ENCODE measurements around the gene TNFRSF6B.
"Not testable (repeated sequence)": the region's sequence is repeated elsewhere in the genome, so short reads cannot be mapped to it uniquely, and the experiment has no call there.

The TNFRSF6B gene, protein sequence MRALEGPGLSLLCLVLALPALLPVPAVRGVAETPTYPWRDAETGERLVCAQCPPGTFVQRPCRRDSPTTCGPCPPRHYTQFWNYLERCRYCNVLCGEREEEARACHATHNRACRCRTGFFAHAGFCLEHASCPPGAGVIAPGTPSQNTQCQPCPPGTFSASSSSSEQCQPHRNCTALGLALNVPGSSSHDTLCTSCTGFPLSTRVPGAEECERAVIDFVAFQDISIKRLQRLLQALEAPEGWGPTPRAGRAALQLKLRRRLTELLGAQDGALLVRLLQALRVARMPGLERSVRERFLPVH

DNA sequence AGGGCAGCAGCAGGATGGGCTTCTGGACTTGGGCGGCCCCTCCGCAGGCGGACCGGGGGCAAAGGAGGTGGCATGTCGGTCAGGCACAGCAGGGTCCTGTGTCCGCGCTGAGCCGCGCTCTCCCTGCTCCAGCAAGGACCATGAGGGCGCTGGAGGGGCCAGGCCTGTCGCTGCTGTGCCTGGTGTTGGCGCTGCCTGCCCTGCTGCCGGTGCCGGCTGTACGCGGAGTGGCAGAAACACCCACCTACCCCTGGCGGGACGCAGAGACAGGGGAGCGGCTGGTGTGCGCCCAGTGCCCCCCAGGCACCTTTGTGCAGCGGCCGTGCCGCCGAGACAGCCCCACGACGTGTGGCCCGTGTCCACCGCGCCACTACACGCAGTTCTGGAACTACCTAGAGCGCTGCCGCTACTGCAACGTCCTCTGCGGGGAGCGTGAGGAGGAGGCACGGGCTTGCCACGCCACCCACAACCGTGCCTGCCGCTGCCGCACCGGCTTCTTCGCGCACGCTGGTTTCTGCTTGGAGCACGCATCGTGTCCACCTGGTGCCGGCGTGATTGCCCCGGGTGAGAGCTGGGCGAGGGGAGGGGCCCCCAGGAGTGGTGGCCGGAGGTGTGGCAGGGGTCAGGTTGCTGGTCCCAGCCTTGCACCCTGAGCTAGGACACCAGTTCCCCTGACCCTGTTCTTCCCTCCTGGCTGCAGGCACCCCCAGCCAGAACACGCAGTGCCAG lies at the start of gene TNFRSF6B:
Gene TNFRSF6B, plus strand, starts transcription at position 25 of the 729 bp plus-strand sequence. Its CDS starts 116 bp downstream, at position 141.
- no peaks in the 10 kb centered on the region for H3K9me3 ChIP-seq (ENCODE audit: severe bottlenecking)
- H3K4me1 ChIP-seq (ENCODE audit: insufficient read depth, poor library complexity, severe bottlenecking) = peaks cover 32% of the 10 kb centered on the region
- H3K4me3 ChIP-seq (ENCODE audit: severe bottlenecking) = peak within 1 kb of the TSS; percentile 44
- peak within 1 kb of the TSS; percentile 96 for H3K27ac ChIP-seq (ENCODE audit: poor library complexity, severe bottlenecking)
- TF ChIP-seq, protein P1, sequence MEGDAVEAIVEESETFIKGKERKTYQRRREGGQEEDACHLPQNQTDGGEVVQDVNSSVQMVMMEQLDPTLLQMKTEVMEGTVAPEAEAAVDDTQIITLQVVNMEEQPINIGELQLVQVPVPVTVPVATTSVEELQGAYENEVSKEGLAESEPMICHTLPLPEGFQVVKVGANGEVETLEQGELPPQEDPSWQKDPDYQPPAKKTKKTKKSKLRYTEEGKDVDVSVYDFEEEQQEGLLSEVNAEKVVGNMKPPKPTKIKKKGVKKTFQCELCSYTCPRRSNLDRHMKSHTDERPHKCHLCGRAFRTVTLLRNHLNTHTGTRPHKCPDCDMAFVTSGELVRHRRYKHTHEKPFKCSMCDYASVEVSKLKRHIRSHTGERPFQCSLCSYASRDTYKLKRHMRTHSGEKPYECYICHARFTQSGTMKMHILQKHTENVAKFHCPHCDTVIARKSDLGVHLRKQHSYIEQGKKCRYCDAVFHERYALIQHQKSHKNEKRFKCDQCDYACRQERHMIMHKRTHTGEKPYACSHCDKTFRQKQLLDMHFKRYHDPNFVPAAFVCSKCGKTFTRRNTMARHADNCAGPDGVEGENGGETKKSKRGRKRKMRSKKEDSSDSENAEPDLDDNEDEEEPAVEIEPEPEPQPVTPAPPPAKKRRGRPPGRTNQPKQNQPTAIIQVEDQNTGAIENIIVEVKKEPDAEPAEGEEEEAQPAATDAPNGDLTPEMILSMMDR (IDR thresholded peaks at IDR 0.05; ENCODE audit: poor library complexity, severe bottlenecking) = no peak
- ATAC-seq (ENCODE audit: low read depth) = peak; percentile 1
- peak; percentile 91 for DNase-seq (ENCODE audit: low spot score)
- H3K27me3 ChIP-seq (ENCODE audit: insufficient read depth, poor library complexity, severe bottlenecking) = no peaks in the 10 kb centered on the region
- H3K36me3 ChIP-seq (ENCODE audit: low read depth) = peaks cover 49% of the 10 kb centered on the region

DNA sequence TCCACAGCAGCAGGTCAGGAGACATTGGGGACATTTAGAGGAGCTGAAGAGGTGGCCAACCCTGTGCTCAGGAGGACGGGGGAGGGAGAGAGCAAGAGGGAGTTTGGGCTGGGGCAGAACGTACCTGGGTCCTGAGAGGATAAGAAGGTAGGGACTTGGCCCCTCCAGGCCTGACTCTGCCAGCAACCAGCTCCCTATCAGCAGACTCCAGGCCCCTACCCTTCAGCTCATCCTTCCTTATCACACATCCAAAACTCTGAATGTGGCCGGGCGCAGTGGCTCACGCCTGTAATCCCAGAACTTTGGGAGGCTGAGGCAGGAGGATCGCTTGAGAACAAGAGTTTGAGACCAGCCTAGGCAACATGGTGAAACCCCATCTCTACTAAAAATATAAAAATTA lies 48.3 kb upstream of the TNFRSF6B start:
- Histone ChIP-seq H3K4me1 (ENCODE audit: insufficient read depth, poor library complexity, severe bottlenecking) (no peaks in the 10 kb centered on the region), H3K27me3 (ENCODE audit: insufficient read depth, poor library complexity, severe bottlenecking) (peaks cover 18% of the 10 kb centered on the region), H3K4me3 (ENCODE audit: severe bottlenecking) (no peak overlapping the region), H3K36me3 (ENCODE audit: low read depth) (no peaks in the 10 kb centered on the region), H3K9me3 (ENCODE audit: severe bottlenecking) (no peaks in the 10 kb centered on the region), H3K27ac (ENCODE audit: poor library complexity, severe bottlenecking) (no peak overlapping the region)
- TF ChIP-seq, protein P1 (IDR thresholded peaks at IDR 0.05; ENCODE audit: poor library complexity, severe bottlenecking) = no peak
- DNase-seq (ENCODE audit: low spot score) (peak; percentile 73), ATAC-seq (ENCODE audit: low read depth) (no peak)

DNA sequence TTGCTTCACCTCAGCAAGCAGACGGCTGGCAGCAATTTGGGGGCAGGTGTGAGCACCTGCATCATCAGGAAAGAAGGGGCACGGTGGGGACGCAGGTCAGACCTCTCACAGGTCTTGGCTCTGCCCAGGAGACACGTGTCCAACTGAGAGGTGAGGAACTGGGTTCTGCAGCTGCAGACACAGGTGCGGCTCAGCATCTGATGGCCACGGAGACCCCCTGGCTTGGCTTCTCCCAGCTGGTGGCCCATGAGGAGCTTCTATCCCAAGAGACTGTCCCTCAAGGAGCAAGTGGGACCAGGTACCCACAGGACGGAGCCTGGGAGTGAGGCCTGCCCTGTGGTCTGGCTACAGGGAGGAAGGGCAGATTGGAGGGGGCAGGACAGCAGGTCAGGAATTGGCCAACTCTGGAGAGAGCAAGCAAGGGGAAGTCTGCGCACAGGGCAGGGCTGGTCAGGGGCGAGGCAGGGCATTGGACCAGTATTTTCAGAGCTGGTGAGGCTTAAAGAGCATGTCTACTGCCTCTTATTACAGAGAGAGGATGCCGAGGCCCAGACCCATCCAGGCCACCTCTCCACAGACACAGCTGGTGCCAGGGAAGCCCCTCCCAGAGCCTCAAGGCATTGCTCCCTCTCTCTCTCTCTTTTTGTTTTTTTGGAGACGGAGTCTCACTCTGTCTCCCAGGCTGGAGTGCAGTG lies 47.4 kb upstream of the TNFRSF6B start:
- Histone ChIP-seq H3K4me1 (ENCODE audit: insufficient read depth, poor library complexity, severe bottlenecking) (no peaks in the 10 kb centered on the region), H3K4me3 (ENCODE audit: severe bottlenecking) (no peak overlapping the region), H3K9me3 (ENCODE audit: severe bottlenecking) (no peaks in the 10 kb centered on the region), H3K36me3 (ENCODE audit: low read depth) (no peaks in the 10 kb centered on the region), H3K27me3 (ENCODE audit: insufficient read depth, poor library complexity, severe bottlenecking) (peaks cover 22% of the 10 kb centered on the region), H3K27ac (ENCODE audit: poor library complexity, severe bottlenecking) (no peak overlapping the region)
- peak; percentile 78 for DNase-seq (ENCODE audit: low spot score)
- TF ChIP-seq, protein P1 (IDR thresholded peaks at IDR 0.05; ENCODE audit: poor library complexity, severe bottlenecking) = no peak
- no peak for ATAC-seq (ENCODE audit: low read depth)

DNA sequence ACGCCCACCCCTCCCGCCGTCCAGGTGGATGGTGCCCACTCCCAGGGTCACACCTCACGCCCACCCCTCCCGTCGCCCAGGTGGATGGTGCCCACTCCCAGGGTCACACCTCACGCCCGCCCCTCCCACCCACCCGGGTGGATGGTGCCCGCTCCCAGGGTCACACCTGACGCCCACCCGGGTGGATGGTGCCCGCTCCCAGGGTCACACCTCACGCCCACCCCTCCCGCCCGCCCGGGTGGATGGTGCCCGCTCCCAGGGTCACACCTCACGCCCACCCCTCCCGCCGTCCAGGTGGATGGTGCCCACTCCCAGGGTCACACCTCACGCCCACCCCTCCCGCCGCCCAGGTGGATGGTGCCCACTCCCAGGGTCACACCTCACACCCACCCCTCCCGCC lies 46.0 kb upstream of the TNFRSF6B start:
- DNase-seq (ENCODE audit: low spot score) = peak; percentile 79
- not testable (repeated sequence) for H3K27ac ChIP-seq (ENCODE audit: poor library complexity, severe bottlenecking); H3K4me3 ChIP-seq (ENCODE audit: severe bottlenecking); ATAC-seq (ENCODE audit: low read depth); H3K36me3 ChIP-seq (ENCODE audit: low read depth); H3K9me3 ChIP-seq (ENCODE audit: severe bottlenecking); H3K4me1 ChIP-seq (ENCODE audit: insufficient read depth, poor library complexity, severe bottlenecking)
- peaks cover 22% of the 10 kb centered on the region for H3K27me3 ChIP-seq (ENCODE audit: insufficient read depth, poor library complexity, severe bottlenecking)

DNA sequence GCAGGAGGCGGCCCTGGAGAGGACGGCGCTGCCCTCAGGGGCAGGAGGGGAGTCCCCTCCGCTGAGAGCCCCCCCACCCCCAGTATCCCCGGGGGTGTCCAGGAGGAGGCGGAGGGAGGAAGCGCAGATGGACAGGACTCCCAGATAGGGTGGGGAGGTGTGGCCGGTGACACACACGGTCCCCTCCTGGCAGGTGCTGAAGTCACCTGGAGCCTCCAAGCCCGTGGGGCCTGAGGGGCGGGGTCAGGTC lies 44.6 kb upstream of the TNFRSF6B start:
- Histone ChIP-seq H3K36me3 (ENCODE audit: low read depth) (no peaks in the 10 kb centered on the region), H3K27me3 (ENCODE audit: insufficient read depth, poor library complexity, severe bottlenecking) (peaks cover 22% of the 10 kb centered on the region), H3K27ac (ENCODE audit: poor library complexity, severe bottlenecking) (no peak overlapping the region), H3K9me3 (ENCODE audit: severe bottlenecking) (no peaks in the 10 kb centered on the region), H3K4me1 (ENCODE audit: insufficient read depth, poor library complexity, severe bottlenecking) (no peaks in the 10 kb centered on the region), H3K4me3 (ENCODE audit: severe bottlenecking) (peak overlapping the region; percentile 39)
- TF ChIP-seq, protein P1 (IDR thresholded peaks at IDR 0.05; ENCODE audit: poor library complexity, severe bottlenecking) = no peak
- DNase-seq (ENCODE audit: low spot score) (peak; percentile 86), ATAC-seq (ENCODE audit: low read depth) (no peak)
